HG03135 (cell line): ENCODE data around the gene CAPN8.

ENCODE experiments used
- ATAC-seq: cut with Tn5 transposase; IDR thresholded peaks from one replicate; pipeline ENCODE4 v1.9.1; 2021; ENCODE audit warnings: mild to moderate bottlenecking, moderate library complexity; ENCODE audit not compliant: unreplicated experiment

Gene CAPN8

GRCh38 chr1:223657978-223658377 lies 7.5 kb downstream of the CAPN8 start:
- ATAC-seq, result no peak

- ATAC-seq, result no peak
These were observed 11.4 kb downstream of the CAPN8 start for GRCh38 chr1:223654083-223654482.

- ATAC-seq, result no peak
These were observed 12.1 kb downstream of the CAPN8 start for GRCh38 chr1:223653431-223653830.

- no peak for ATAC-seq
These were observed 12.5 kb downstream of the CAPN8 start for GRCh38 chr1:223653015-223653414.

- ATAC-seq, result no peak
These were observed 13.0 kb downstream of the CAPN8 start for GRCh38 chr1:223652436-223652941.

GRCh38 chr1:223651291-223651991 lies 14.1 kb downstream of the CAPN8 start:
- ATAC-seq, result no peak

- ATAC-seq, result no peak
These were observed 15.0 kb downstream of the CAPN8 start for GRCh38 chr1:223650465-223650864.

- no peak for ATAC-seq
These were observed 16.3 kb downstream of the CAPN8 start for GRCh38 chr1:223649222-223649621.

GRCh38 chr1:223647249-223647648 lies 18.3 kb downstream of the CAPN8 start:
- ATAC-seq, result no peak

- no peak for ATAC-seq
These were observed 19.6 kb downstream of the CAPN8 start for GRCh38 chr1:223645903-223646302.

- ATAC-seq, result no peak
These were observed 23.3 kb downstream of the CAPN8 start for GRCh38 chr1:223642237-223642636.

GRCh38 chr1:223641523-223642039 lies 23.9 kb downstream of the CAPN8 start:
- ATAC-seq, result no peak

GRCh38 chr1:223639331-223639749 lies 26.2 kb downstream of the CAPN8 start:
- no peak for ATAC-seq

- ATAC-seq, result no peak
These were observed 30.3 kb downstream of the CAPN8 start for GRCh38 chr1:223635236-223635635.

GRCh38 chr1:223634423-223634822 lies 31.1 kb downstream of the CAPN8 start:
- no peak for ATAC-seq

GRCh38 chr1:223631956-223632355 lies 33.5 kb downstream of the CAPN8 start:
- ATAC-seq, result no peak

GRCh38 chr1:223631473-223631872 lies 34.0 kb downstream of the CAPN8 start:
- no peak for ATAC-seq

GRCh38 chr1:223629126-223629457 lies 36.4 kb downstream of the CAPN8 start:
- no peak for ATAC-seq

- ATAC-seq, result no peak
These were observed 37.0 kb downstream of the CAPN8 start for GRCh38 chr1:223628233-223629125.

- no peak for ATAC-seq
These were observed 43.2 kb downstream of the CAPN8 start for GRCh38 chr1:223622132-223622842.

GRCh38 chr1:223621312-223621734 lies 44.2 kb downstream of the CAPN8 start:
- ATAC-seq, result no peak
